HEK293T (cell line): ENCODE results near the gene NADK.

Source experiments
- ARNT ChIP-seq: fragments of 450-650 bp; IDR thresholded peaks from 2 replicates; pipeline ENCODE4 v1.6.1; 2017; ENCODE audit warnings: mild to moderate bottlenecking
- NFRKB ChIP-seq: fragments of 450-650 bp; IDR thresholded peaks from 2 replicates; pipeline ENCODE4 v1.6.1; 2016; ENCODE audit warnings: mild to moderate bottlenecking, moderate library complexity
- SUZ12 ChIP-seq: fragments of 450-650 bp; IDR thresholded peaks from 2 replicates; pipeline ENCODE4 v1.6.1; 2016; ENCODE audit warnings: mild to moderate bottlenecking

DNA sequence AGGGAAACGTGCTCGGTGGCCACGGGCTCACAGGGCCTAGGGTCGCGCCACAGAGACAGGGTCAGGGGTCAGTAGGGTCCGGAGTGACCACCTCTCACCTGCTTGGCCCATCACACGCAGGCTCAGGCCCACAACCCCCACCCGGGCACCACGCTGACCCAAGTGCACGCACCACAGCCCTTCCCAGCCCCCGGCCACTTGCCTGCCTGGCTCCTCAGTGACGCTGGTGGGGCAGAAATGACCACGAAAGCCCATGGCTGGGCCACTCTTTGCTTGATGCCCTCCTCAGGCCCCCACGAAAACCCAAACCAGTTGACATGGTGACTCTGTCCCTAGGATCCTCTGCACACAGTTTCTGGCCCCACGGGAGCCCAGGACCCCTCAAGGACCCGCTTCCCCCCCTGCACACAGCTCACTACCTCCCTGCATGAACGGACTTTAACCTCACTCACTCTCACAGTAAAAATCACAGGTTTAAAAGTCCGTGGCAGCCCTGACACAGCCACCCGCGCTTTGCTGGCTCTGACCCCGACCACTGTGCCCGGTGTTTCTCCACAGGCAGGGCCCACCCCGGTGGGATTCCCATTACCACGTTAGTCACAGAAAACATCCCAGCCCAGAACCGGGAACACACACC, 20.7 kb downstream of the NADK start:
- TF ChIP-seq SUZ12: no peak
- no peak for TF ChIP-seq ARNT
- TF ChIP-seq NFRKB: no peak
